ENCODE data around the gene MRPL43. TPM values are rescaled to one million over a fixed set of nuclear protein-coding genes. Genes with fewer than 3 reads are reported as not detected.

Gene MRPL43
- total and polyA plus RNA-seq, 12 donors: 58.4 to 214 (median 129) TPM

DNA sequence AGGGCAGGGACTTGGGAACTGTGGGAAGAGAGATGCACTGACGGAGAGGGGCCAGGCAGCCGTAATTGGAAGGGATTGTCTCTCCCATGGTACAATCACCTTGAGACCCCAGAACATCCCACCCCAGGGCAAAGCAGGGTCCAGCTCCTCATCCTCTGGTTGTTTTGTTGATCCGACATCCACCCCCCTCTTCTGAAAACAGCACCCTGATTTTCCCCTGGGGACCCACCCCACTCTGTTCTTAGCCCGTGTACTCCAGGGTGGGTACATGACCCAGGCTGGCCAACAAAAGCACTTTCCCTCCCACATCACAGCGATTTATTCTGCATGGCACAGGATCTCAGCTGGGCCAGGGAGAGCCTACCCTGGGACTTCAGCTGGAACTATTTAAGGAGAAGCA lies 29.5 kb upstream of the MRPL43 start:
- H3K9me3 ChIP-seq (replicated peaks in 1 of 3): no peaks in the 10 kb centered on the region
- H3K4me1 ChIP-seq (replicated peaks in 1 of 2): peaks cover 0 to 10% of the 10 kb centered on the region in 2 donors
- no peak overlapping the region for H3K4me3 ChIP-seq
- no peak overlapping the region for H3K27ac ChIP-seq
- WGBS, 4 donors: 60 to 66% (median 64%) methylated on average over 5 of the region's 5 CpGs
- intact Hi-C loops (cut with DNase I): no loop called here
- DNase-seq: no peak
- no peaks in the 10 kb centered on the region for H3K27me3 ChIP-seq
- no peaks in the 10 kb centered on the region for H3K36me3 ChIP-seq (replicated peaks in 1 of 2)
- TF ChIP-seq POLR2A (IDR thresholded peaks at IDR 0.05): no peak
- TF ChIP-seq, protein P1, sequence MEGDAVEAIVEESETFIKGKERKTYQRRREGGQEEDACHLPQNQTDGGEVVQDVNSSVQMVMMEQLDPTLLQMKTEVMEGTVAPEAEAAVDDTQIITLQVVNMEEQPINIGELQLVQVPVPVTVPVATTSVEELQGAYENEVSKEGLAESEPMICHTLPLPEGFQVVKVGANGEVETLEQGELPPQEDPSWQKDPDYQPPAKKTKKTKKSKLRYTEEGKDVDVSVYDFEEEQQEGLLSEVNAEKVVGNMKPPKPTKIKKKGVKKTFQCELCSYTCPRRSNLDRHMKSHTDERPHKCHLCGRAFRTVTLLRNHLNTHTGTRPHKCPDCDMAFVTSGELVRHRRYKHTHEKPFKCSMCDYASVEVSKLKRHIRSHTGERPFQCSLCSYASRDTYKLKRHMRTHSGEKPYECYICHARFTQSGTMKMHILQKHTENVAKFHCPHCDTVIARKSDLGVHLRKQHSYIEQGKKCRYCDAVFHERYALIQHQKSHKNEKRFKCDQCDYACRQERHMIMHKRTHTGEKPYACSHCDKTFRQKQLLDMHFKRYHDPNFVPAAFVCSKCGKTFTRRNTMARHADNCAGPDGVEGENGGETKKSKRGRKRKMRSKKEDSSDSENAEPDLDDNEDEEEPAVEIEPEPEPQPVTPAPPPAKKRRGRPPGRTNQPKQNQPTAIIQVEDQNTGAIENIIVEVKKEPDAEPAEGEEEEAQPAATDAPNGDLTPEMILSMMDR (IDR thresholded peaks at IDR 0.05): no peak

DNA sequence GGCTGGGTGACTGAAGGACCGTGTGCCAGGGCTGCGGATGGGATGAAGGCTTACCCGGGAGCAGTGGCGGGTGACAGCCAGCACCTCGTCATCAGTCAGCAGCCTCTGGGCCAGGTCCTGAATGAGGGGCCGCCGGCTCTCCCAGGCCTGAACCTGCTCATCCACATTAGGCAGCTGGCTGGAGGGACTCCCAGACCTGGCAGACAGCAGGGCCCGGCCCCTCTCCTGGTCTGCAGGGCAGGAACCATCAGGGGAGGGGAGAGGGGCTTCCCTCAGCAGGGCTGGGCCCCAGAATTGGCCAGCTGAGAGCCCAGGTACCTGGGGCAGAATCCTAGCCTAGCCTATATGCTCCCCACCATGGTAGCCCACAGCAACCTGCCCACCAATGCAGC lies 28.3 kb upstream of the MRPL43 start:
- DNase-seq: no peak
- Histone ChIP-seq H3K36me3 (replicated peaks in 1 of 2) (no peaks in the 10 kb centered on the region), H3K4me3 (no peak overlapping the region), H3K9me3 (replicated peaks in 1 of 3) (no peaks in the 10 kb centered on the region), H3K27ac (no peak overlapping the region), H3K27me3 (no peaks in the 10 kb centered on the region), H3K4me1 (replicated peaks in 1 of 2) (peaks cover 0 to 10% of the 10 kb centered on the region in 2 donors)
- 74 to 79% (median 75%) methylated on average over 4 to 8 of the region's 8 CpGs for WGBS, 4 donors
- TF ChIP-seq, protein P1 (IDR thresholded peaks at IDR 0.05): no peak
- no peak for TF ChIP-seq POLR2A (IDR thresholded peaks at IDR 0.05)
- intact Hi-C loops (cut with DNase I): loop anchor here in 1 of 2 donors (2.0 kb wide), 1 partner anchor 21 kb away; no protein-coding TSS in a partner anchor

DNA sequence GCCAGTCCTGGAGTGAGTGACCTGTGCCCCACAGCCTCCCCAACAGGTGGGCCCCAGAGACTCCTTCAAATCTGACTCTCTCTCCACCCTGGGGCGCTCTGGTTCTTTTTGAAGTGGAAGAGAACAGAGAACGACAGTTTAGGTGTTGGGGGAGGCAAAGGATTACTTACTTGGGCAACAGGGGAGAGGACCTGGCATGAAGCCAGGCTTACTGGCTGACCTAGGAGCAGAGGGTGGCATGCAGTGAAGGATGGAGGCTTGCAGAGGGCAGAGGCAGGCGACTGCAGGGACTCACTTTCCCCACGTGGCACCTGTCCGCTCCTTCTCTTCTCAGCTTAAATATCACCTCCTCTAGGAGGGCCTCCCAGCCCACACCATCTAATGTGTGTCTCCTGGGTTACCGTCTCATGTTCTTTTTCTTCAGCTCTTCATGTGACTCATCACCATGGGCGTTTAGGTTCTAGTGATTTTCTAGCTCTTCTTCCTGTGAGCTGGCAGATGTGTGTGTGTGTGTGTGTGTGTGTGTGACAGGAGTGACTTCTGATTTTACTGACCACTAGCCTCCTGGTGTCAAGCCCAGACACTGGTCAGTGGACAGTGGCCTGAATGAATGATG lies 27.8 kb upstream of the MRPL43 start:
- H3K4me3 ChIP-seq: no peak overlapping the region
- DNase-seq: no peak
- no peaks in the 10 kb centered on the region for H3K27me3 ChIP-seq
- H3K9me3 ChIP-seq (replicated peaks in 1 of 3): no peaks in the 10 kb centered on the region
- TF ChIP-seq, protein P1 (IDR thresholded peaks at IDR 0.05): no peak
- TF ChIP-seq POLR2A (IDR thresholded peaks at IDR 0.05): no peak
- intact Hi-C loops (cut with DNase I): loop anchor here in 1 of 2 donors (2.0 kb wide), 1 partner anchor 20 kb away; no protein-coding TSS in a partner anchor
- peaks cover 0 to 10% of the 10 kb centered on the region in 2 donors for H3K4me1 ChIP-seq (replicated peaks in 1 of 2)
- no peaks in the 10 kb centered on the region for H3K36me3 ChIP-seq (replicated peaks in 1 of 2)
- H3K27ac ChIP-seq: no peak overlapping the region
- WGBS, 4 donors: 28 to 44% (median 35%) methylated on average over 6 to 7 of the region's 7 CpGs

DNA sequence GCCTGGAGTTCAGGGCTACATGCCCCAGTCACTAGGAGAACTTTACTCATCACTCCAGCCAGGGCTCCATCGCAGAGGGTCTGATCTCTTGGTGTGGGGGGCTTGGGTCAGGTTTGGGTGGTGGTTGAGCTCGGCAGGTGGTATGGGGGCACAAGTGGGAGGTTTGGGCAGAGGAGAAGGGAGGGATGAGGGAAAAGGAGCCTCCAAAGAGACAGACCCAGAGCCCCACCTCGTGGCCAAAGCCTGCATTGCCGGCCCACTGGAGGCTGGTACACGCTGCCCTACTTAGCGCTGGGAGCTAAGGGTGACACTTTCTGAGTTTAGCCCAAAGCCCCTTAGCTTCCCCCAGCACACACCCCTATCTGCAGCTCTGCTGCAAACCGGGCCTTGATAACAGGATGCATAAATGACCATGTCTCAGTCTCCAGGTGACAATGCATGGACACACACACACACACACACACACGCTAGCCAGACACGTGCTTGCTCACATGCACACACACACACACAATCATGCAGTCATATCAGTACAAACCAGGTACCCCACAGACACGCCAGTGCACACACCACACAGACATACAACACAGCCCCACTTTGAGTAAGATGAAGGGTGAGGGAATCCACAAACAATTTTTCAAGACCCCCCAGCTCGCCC lies 27.1 kb upstream of the MRPL43 start:
- WGBS, 4 donors: 14 to 19% (median 16%) methylated on average over 8 to 11 of the region's 11 CpGs
- TF ChIP-seq POLR2A (IDR thresholded peaks at IDR 0.05): no peak
- TF ChIP-seq, protein P1 (IDR thresholded peaks at IDR 0.05): peak; percentile 79 to 95 (median 88)
- DNase-seq: peak; percentile 74 to 93 (median 87)
- Histone ChIP-seq H3K4me3 (no peak overlapping the region), H3K4me1 (replicated peaks in 1 of 2) (peaks cover 0 to 10% of the 10 kb centered on the region in 2 donors), H3K36me3 (replicated peaks in 1 of 2) (no peaks in the 10 kb centered on the region), H3K27ac (no peak overlapping the region), H3K9me3 (replicated peaks in 1 of 3) (no peaks in the 10 kb centered on the region), H3K27me3 (no peaks in the 10 kb centered on the region)
- intact Hi-C loops (cut with DNase I): loop anchor here in 1 of 2 donors (2.0 kb wide), 1 partner anchor 20 kb away; no protein-coding TSS in a partner anchor

All from adrenal gland (tissue), 12 donors.